Endodermal cell (in vitro differentiated cells): ENCODE data around the gene MBOAT1. TPM values are rescaled to one million over a fixed set of nuclear protein-coding genes. Genes with fewer than 3 reads are reported as not detected.
A peak's percentile ranks its signal among the peaks of the same experiment; 100 is the strongest.

Experiments used
- DNase-seq: peaks from one replicate; pipeline ENCODE4 v3.0.0-alpha.2; 2017
- H3K27ac ChIP-seq: 2 replicates; pipeline ENCODE4 v1.5.1; 2013; ENCODE audit warnings: mild to moderate bottlenecking, low read depth, low read length, moderate library complexity
- H3K27me3 ChIP-seq: 2 replicates; pipeline ENCODE4 v1.6.1; 2013; ENCODE audit warnings: mild to moderate bottlenecking, low read length, moderate library complexity; ENCODE audit not compliant: insufficient read depth, control insufficient read depth, poor library complexity, severe bottlenecking
- H3K36me3 ChIP-seq: 2 replicates; pipeline ENCODE4 v1.7.0; 2013; ENCODE audit warnings: mild to moderate bottlenecking, low read length, moderate library complexity; ENCODE audit not compliant: control insufficient read depth, insufficient read depth
- H3K4me1 ChIP-seq: one replicate; pipeline ENCODE4 v1.7.0; 2013; ENCODE audit warnings: low read length; ENCODE audit not compliant: control insufficient read depth, insufficient read depth
- H3K4me3 ChIP-seq: 2 replicates; pipeline ENCODE4 v1.5.1; 2013; ENCODE audit warnings: mild to moderate bottlenecking, low read length, moderate library complexity
- H3K9ac ChIP-seq: 2 replicates; pipeline ENCODE4 v1.6.1; 2013; ENCODE audit warnings: mild to moderate bottlenecking, low read length, moderate library complexity; ENCODE audit not compliant: poor library complexity, severe bottlenecking; ENCODE audit errors: extremely low read depth
- H3K9me3 ChIP-seq: 2 replicates; pipeline ENCODE4 v1.6.1; 2013; ENCODE audit warnings: mild to moderate bottlenecking, low read length, moderate library complexity; ENCODE audit not compliant: control insufficient read depth
- H3K27ac Mint-ChIP-seq: 2 replicates; pipeline ENCODE4 v1.8.0; 2020; ENCODE audit warnings: mixed read lengths
- H3K27me3 Mint-ChIP-seq: 2 replicates; pipeline ENCODE4 v1.8.0; 2021; ENCODE audit warnings: mild to moderate bottlenecking, mixed read lengths; ENCODE audit not compliant: insufficient read depth
- H3K36me3 Mint-ChIP-seq: 2 replicates; pipeline ENCODE4 v1.8.0; 2020; ENCODE audit warnings: low read depth, mixed read lengths
- H3K4me1 Mint-ChIP-seq: 2 replicates; pipeline ENCODE4 v1.8.0; 2020; ENCODE audit warnings: mixed read lengths
- H3K4me3 Mint-ChIP-seq: 2 replicates; pipeline ENCODE4 v1.8.0; 2020; ENCODE audit warnings: mild to moderate bottlenecking, moderate library complexity, mixed read lengths
- H3K9me3 Mint-ChIP-seq: 2 replicates; pipeline ENCODE4 v1.8.0; 2020; ENCODE audit warnings: mild to moderate bottlenecking, mixed read lengths
- WGBS, 2 experiments: methylation state at CpG; one replicate each; pipeline versions ENCODE4 v1.1.5 to v1.1.7; 2013; ENCODE audit warnings: missing lambda C conversion rate in 2 of 2, mixed read lengths in 1 of 2; ENCODE audit not compliant: insufficient coverage in 1 of 2, insufficient read length in 1 of 2; 5-methylcytosine and 5-hydroxymethylcytosine counted together
- total RNA-seq, 2 donors: library from RNA; stranded (reverse); fragmentation: NEBNext Ultra II Directional in 1 of 2; extraction: Animal tissue kit (Norgen Biotek cat#: 25700) in 1 of 2; gene quantifications; 2 replicates in 1 of 2; 3 replicates in 1 of 2; pipeline ENCODE4 v1.2.1, GENCODE V29; 2021
- TF ChIP-seq, protein P1 (sequence below): fragments of 200-600 bp; sonication (generic); conservative IDR thresholded peaks from 2 replicates; pipeline ENCODE4 v1.5.0; 2021; ENCODE audit warnings: antibody characterized with exemption, mild to moderate bottlenecking

The MBOAT1 gene
- total RNA-seq, 2 donors from 2014 or later, result 7.7 to 9.4 TPM

DNA sequence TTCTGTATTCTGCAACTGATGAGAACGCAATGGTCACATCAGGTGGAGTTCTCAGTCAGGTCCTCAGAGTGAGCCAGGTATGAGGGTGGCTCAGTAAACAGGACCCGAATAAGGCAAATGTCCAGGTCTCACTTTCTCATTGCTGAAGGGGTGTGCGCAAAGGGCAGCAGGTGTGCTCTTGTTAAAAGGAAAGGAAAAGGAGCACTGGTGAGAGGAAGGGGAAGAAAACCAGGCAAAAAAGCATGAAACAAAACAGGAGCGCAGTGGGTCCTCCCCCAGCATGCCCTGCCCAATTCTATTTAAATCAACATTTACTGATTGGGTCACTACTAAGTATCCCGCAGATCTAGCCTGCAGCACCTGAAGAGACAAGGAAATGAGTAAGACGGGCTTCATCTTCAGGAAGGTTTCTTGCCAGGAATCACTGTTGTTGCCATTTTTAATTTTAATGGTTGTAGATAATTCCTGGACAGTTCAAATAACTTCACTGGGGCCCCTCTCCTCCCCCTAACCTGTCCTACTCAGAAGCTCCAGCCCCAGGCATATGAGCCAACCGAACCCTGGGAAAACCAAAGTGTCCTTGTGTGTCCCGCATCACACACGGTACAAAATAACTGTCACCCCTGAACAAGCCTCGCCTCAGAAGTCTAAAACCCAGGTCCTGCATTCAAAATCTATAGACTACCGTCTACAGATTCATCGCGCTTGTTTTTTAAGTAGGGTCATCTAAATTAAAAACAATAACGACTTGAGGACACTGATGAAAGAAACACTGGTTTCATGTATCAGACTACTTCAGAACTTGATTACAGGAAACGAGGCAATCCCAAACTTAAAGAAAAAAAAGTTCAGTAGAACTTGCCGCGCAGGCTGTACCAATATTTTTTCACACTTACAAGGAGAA lies 980 bp downstream of the MBOAT1 start:
- peak overlapping the region; percentile 76 for H3K27ac Mint-ChIP-seq

DNA sequence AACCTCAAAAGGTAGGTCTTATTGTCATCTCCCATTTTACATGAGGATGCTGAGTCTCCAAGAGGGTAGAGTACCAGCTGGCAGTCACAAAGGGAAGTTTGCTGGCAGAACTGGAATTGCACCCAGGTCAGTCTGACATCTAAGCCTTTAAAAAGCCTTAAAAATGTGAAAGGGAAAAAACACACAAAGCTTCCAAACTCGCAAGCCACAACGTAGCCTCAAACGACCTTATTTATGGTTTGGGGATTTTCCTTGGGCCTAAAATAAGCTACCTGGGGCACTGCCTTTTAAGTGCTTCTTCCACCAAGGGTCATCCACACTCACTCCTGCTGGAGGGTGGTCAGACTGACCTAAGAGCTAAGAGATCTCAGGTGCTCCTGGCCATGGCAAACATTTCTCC lies 2.1 kb downstream of the MBOAT1 start:
- TF ChIP-seq, protein P1, sequence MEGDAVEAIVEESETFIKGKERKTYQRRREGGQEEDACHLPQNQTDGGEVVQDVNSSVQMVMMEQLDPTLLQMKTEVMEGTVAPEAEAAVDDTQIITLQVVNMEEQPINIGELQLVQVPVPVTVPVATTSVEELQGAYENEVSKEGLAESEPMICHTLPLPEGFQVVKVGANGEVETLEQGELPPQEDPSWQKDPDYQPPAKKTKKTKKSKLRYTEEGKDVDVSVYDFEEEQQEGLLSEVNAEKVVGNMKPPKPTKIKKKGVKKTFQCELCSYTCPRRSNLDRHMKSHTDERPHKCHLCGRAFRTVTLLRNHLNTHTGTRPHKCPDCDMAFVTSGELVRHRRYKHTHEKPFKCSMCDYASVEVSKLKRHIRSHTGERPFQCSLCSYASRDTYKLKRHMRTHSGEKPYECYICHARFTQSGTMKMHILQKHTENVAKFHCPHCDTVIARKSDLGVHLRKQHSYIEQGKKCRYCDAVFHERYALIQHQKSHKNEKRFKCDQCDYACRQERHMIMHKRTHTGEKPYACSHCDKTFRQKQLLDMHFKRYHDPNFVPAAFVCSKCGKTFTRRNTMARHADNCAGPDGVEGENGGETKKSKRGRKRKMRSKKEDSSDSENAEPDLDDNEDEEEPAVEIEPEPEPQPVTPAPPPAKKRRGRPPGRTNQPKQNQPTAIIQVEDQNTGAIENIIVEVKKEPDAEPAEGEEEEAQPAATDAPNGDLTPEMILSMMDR, result no peak
- 85 to 94% methylated on average over 3 of the region's 3 CpGs for WGBS, 2 experiments
- peaks cover 19% of the 10 kb centered on the region for H3K4me1 Mint-ChIP-seq
- no peak overlapping the region for H3K4me3 Mint-ChIP-seq
- H3K9me3 Mint-ChIP-seq, result no peaks in the 10 kb centered on the region
- Histone ChIP-seq H3K27me3 (no peaks in the 10 kb centered on the region), H3K4me1 (peaks cover 6% of the 10 kb centered on the region), H3K9ac (no peak overlapping the region), H3K4me3 (no peak overlapping the region), H3K9me3 (no peaks in the 10 kb centered on the region), H3K36me3 (no peaks in the 10 kb centered on the region), H3K27ac (no peak overlapping the region)
- no peak for DNase-seq
- H3K27me3 Mint-ChIP-seq, result peaks cover 3% of the 10 kb centered on the region
- H3K27ac Mint-ChIP-seq, result no peak overlapping the region
- no peaks in the 10 kb centered on the region for H3K36me3 Mint-ChIP-seq

More for the DNA sequence above, 980 bp downstream of the MBOAT1 start:
- TF ChIP-seq, protein P1, result no peak
- peaks cover 6% of the 10 kb centered on the region for H3K4me1 ChIP-seq
- H3K9me3 ChIP-seq, result no peaks in the 10 kb centered on the region
- Mint-ChIP-seq H3K4me3 (peak overlapping the region; percentile 72), H3K27me3 (peaks cover 4% of the 10 kb centered on the region), H3K36me3 (no peaks in the 10 kb centered on the region), H3K4me1 (peaks cover 19% of the 10 kb centered on the region), H3K9me3 (no peaks in the 10 kb centered on the region)
- DNase-seq, result peak; percentile 80
- 13 to 16% methylated on average over 9 to 17 of the region's 17 CpGs for WGBS, 2 experiments
- H3K9ac ChIP-seq, result peak overlapping the region; percentile 16
- H3K4me3 ChIP-seq, result peak overlapping the region; percentile 91
- H3K27me3 ChIP-seq, result no peaks in the 10 kb centered on the region
- H3K27ac ChIP-seq, result no peak overlapping the region
- no peaks in the 10 kb centered on the region for H3K36me3 ChIP-seq

DNA sequence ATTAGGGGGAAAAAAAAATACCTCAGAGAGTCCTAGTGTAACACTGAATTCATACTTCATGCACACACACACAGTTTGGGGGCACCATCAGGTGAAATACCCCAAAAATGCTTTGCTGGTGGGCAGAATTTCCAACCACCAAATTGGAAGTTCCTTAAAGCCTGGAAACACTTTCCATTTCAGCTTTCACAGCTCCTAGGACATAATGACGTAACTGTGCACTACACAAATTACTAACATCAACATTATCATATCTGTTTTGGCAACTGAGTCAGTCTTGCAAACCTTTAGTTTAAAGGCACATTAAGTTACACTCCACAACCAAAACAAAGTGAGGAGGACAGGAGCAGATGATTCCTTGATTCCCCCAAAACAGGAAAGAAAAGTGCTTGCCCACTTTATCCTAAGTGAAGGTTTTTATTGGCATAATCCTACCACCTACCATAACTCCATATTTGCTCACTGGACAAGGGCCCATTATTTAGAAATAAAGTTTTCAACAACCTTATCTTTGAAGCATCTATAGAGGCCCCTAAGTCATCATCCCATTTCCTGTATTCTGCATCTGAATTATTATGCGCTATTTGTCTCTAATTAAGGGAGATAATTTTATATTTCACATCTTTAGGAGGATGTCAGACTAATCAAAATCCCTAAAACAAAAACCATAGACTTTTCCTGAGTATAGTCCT lies 3.4 kb downstream of the MBOAT1 start:
- Mint-ChIP-seq H3K27me3 (no peaks in the 10 kb centered on the region), H3K4me1 (peaks cover 26% of the 10 kb centered on the region), H3K36me3 (no peaks in the 10 kb centered on the region), H3K4me3 (no peak overlapping the region), H3K27ac (no peak overlapping the region), H3K9me3 (no peaks in the 10 kb centered on the region)
- DNase-seq, result no peak
- TF ChIP-seq, protein P1, result no peak
- H3K36me3 ChIP-seq, result no peaks in the 10 kb centered on the region
- H3K27ac ChIP-seq, result no peak overlapping the region
- 86 to 95% methylated on average over 1 to 2 of the region's 2 CpGs for WGBS, 2 experiments
- H3K27me3 ChIP-seq, result no peaks in the 10 kb centered on the region
- H3K9ac ChIP-seq, result no peak overlapping the region
- H3K9me3 ChIP-seq, result no peaks in the 10 kb centered on the region
- no peak overlapping the region for H3K4me3 ChIP-seq
- peaks cover 10% of the 10 kb centered on the region for H3K4me1 ChIP-seq
